Measurements from ENCODE around the gene C16orf78.

Gene C16orf78, protein sequence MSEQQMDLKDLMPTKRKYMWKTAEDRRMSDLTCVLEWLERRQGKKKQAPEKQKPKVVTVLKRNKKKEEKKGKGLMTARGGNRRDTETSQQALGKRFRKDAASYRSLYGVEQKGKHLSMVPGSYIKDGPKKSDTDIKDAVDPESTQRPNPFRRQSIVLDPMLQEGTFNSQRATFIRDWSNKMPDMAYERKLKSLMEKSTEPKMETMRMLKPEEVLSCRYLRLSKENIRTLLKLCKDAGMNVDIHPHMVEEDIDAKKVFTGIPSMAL

GRCh38 chr16:49373504-49373903 lies at the start of gene C16orf78:
Gene C16orf78, plus strand, starts transcription at chr16:49373804. Its CDS starts 136 bp downstream, at chr16:49373940.
- DNase-seq (ENCODE audit: low read depth) = no peak

GRCh38 chr16:49324703-49325102 lies 48.9 kb upstream of the C16orf78 start:
- no peak for DNase-seq (ENCODE audit: low read depth)

DNA sequence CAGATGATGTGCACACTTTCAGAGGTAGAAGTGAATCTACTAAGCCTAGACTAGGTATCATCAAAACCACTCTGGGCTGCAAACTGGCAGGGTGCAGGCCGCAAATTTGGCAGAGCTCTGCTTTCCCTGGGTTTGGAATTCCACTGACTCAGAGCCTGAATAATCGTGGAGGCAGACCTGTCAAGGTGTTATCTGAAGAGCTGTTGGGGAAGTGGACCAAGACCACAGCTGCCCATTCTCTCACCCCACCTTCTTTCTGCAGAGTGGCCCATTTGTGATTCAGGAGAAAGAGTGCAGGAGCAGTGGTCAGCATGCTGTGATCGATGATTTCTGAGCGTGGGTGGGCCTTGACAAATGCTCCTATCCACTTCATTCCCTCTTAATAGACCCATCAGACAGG lies 46.1 kb upstream of the C16orf78 start:
- DNase-seq (ENCODE audit: low read depth) = no peak

GRCh38 chr16:49328325-49328724 lies 45.3 kb upstream of the C16orf78 start:
- no peak for DNase-seq (ENCODE audit: low read depth)

DNA sequence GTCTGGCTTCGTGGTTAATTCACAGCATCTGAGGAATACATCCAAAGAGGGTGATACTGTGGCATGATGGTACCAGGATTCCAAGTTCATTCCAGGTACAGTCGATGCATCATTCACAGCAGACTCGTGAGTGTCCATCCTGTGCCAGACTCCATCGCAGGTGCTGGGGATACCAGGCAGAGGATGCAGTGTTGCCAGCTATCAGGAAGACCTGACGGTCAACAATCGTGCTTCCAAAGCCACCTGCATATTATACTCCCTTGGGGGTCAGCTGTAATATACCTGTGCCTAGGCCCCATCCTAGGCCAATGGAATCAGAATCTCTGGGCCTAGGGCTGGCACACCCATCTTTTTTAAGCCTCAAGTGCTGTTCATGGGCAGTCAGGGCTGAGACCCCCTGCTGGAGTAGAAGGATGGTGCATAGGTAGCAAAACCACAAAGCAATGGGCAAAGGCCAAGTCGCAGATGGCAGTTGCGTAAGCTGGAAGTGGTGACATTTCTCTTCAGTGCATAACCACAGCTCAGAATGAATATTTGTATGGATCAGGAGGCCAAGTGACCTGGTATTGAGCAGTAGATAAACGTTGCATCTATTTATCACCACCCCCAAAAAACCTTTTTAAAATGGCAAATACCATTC lies 42.9 kb upstream of the C16orf78 start:
- DNase-seq (ENCODE audit: low read depth) = no peak

GRCh38 chr16:49332589-49333258 lies 40.9 kb upstream of the C16orf78 start:
- no peak for DNase-seq (ENCODE audit: low read depth)

DNA sequence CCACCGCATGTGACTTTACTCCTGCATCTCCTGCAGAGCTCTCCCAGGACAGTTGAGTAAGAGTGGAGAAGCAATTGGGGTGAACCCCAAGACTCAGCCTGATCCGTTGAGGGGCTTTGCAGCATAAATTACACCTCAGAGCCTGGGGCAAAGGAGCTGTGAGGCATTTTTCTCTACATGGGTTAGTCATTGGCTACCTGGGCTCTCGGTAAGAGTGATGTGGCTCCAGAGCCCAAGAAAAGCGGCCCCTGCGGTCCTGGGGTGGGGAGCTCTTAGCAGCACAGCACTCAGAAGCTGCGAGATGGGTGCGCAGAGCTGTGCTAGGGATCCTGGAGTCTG lies 40.4 kb upstream of the C16orf78 start:
- no peak for DNase-seq (ENCODE audit: low read depth)

- no peak for DNase-seq (ENCODE audit: low read depth)
These were observed 37.8 kb upstream of the C16orf78 start for GRCh38 chr16:49335828-49336227.

DNA sequence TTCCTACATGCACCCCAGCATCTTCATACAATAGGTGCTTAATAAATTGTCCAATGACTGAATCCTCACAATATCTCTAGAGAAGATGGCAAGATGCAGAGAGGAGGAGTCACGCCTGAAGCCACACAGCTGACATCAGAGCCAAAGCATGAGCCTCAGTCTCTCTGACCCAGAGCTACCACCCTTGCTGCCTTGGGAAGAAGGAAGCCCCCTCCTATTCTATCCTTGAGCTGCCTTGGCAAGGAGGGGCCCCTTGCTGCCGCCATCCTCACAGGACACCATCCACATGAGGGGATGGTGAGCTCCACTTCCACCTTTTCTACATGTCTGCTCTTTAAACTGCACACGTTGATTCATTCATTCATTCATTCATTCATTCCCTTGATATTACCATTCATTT lies 37.0 kb upstream of the C16orf78 start:
- DNase-seq (ENCODE audit: low read depth) = no peak

GRCh38 chr16:49337814-49338350 lies 35.7 kb upstream of the C16orf78 start:
- no peak for DNase-seq (ENCODE audit: low read depth)

GRCh38 chr16:49338611-49339265 lies 34.9 kb upstream of the C16orf78 start:
- DNase-seq (ENCODE audit: low read depth) = no peak

- no peak for DNase-seq (ENCODE audit: low read depth)
These were observed 33.1 kb upstream of the C16orf78 start for GRCh38 chr16:49340466-49340865.

DNA sequence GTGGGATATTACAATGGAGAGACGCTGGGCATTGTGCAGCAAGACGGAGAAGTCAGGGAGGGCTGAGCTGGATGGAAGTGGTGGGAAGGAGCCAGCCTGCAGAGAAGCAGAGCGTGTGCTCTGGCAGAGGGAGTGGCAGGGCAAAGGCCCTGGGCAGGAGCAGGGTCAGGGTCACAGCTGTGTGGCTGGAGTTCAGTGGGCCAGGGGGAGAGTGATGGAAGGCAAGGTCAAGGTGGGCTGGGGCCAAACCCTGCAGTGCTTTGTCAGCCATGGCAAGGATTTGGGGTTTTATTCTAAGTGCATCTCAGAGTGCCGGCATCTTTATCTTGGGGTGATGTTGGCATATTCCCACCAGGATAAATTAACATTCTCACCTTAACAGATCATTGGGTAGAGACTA lies 31.9 kb upstream of the C16orf78 start:
- no peak for DNase-seq (ENCODE audit: low read depth)

- no peak for DNase-seq (ENCODE audit: low read depth)
These were observed 31.0 kb upstream of the C16orf78 start for GRCh38 chr16:49342336-49343265.

DNA sequence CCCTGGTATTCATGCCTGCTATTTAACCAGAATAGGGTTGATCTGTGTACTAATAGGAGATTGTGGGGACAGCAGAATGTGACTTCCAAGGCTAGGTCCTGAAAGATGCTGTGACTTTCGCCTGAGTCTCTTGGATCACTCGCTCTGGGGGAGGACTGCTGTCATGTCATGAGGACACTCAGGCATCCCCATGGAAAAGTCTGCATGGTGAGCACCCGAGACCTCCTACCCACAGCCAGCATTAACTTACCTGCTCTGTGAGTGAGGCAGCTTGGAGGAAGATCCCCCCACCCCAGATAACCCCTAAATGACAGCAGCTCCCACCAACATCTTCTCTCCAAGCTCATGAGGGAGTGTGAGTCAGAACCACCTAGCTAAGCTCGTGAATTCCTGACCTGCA lies 30.3 kb upstream of the C16orf78 start:
- no peak for DNase-seq (ENCODE audit: low read depth)

GRCh38 chr16:49344401-49344800 lies 29.2 kb upstream of the C16orf78 start:
- no peak for DNase-seq (ENCODE audit: low read depth)

GRCh38 chr16:49345829-49346228 lies 27.8 kb upstream of the C16orf78 start:
- no peak for DNase-seq (ENCODE audit: low read depth)

GRCh38 chr16:49346459-49346858 lies 27.1 kb upstream of the C16orf78 start:
- no peak for DNase-seq (ENCODE audit: low read depth)

- no peak for DNase-seq (ENCODE audit: low read depth)
These were observed 26.1 kb upstream of the C16orf78 start for GRCh38 chr16:49347476-49347875.

DNA sequence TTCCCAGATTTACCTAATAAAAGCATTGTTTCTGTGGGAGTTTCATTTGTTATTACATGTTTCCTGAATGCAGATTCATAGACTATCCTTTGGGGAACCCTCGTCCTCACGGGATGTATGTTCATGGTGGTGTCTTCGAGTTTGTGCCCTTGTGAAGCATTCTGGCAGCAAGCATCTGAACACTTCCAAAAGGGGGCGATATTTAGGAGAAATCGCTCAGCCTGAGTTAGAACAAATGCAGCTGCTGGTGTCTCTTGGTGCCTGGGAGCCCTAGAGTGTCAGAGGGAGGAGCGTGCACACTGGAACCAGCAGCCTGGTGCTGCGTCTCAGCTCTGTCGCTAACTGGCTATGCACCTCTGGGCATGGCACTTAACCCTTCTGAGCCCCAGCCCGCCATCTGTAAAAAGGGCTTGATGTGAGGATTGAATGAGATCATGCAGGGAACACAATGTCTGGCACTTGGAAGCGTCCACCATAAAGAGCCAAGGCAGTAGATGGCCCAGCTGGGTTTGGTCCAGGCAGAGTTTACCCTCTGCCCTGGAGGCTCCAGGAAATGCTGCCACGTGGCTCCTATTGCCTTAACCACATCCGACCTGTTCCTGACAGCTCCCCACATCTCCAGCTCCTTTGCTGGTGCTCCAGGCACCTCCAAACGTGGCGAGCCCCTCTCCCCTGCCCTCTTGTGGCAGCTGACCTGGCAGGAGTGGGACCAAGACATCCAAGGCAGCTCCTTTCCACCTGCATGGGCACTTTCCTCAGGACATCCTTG lies 25.0 kb upstream of the C16orf78 start:
- DNase-seq (ENCODE audit: low read depth) = no peak

All from stromal cell of bone marrow (primary cell).